ENCODE measurements around the gene PRM2.

PRM2 gene

GRCh38 chr16:11312718-11313492 lies 36.6 kb upstream of the PRM2 start:
- no peaks in the 10 kb centered on the region for H3K9me3 ChIP-seq (ENCODE audit: insufficient read depth, low read length, severe bottlenecking)
- H3K4me2 ChIP-seq (ENCODE audit: insufficient read depth, low read length) = peak overlapping the region; percentile 52
- TF ChIP-seq CTCF (IDR thresholded peaks at IDR 0.05; ENCODE audit: borderline replicate concordance, extremely low read depth, low read length, poor library complexity, severe bottlenecking) (no peak), EZH2 (IDR thresholded peaks at IDR 0.05; ENCODE audit: borderline replicate concordance, low read depth, low read length, severe bottlenecking) (no peak)
- ATAC-seq (ENCODE audit: insufficient read depth, low read depth) (peak; percentile 80), DNase-seq (peak; percentile 79)
- peaks cover 46% of the 10 kb centered on the region for H3K4me1 ChIP-seq (ENCODE audit: insufficient read depth, low read length)
- H3K4me3 ChIP-seq (ENCODE audit: low read depth in 1 of 2, low read length in 2 of 2) = peak overlapping the region in 1 of 2 experiments; percentile 33; a peak in 1 of 4 replicates
- no peaks in the 10 kb centered on the region for H3K36me3 ChIP-seq (ENCODE audit: insufficient read depth, low read length)
- no peaks in the 10 kb centered on the region for H3K79me2 ChIP-seq (ENCODE audit: insufficient read depth, low read length)
- peak overlapping the region; percentile 68 for H2AFZ ChIP-seq (ENCODE audit: low read depth, low read length)
- H3K27me3 ChIP-seq (ENCODE audit: insufficient read depth, low read length, poor library complexity) = no peaks in the 10 kb centered on the region
- H3K27ac ChIP-seq (ENCODE audit: low read length) = peak overlapping the region; percentile 66
- H3K9ac ChIP-seq (ENCODE audit: low read depth, low read length) = no peak overlapping the region; the same call in 1 of the 2 replicates
- 0 out of 2 replicates have a peak, but pooled peaks cover 2% of the 10 kb centered on the region for H4K20me1 ChIP-seq (ENCODE audit: insufficient read depth, low read length)

- peak; percentile 50 for DNase-seq
- Histone ChIP-seq H3K27ac (ENCODE audit: low read length) (peak overlapping the region; percentile 44), H3K79me2 (ENCODE audit: insufficient read depth, low read length) (no peaks in the 10 kb centered on the region)
Observed at GRCh38 chr16:11310997-11311561, 34.8 kb upstream of the PRM2 start.

GRCh38 chr16:11310634-11310977 lies 34.3 kb upstream of the PRM2 start:
- Histone ChIP-seq H2AFZ (ENCODE audit: low read depth, low read length) (no peak overlapping the region), H3K36me3 (ENCODE audit: insufficient read depth, low read length) (no peaks in the 10 kb centered on the region), H3K4me2 (ENCODE audit: insufficient read depth, low read length) (no peak overlapping the region), H3K4me1 (ENCODE audit: insufficient read depth, low read length) (peaks cover 46% of the 10 kb centered on the region), H4K20me1 (ENCODE audit: insufficient read depth, low read length) (no peaks in the 10 kb centered on the region), H3K4me3 (ENCODE audit: low read depth in 1 of 2, low read length in 2 of 2) (no peak overlapping the region), H3K79me2 (ENCODE audit: insufficient read depth, low read length) (no peaks in the 10 kb centered on the region), H3K27me3 (ENCODE audit: insufficient read depth, low read length, poor library complexity) (no peaks in the 10 kb centered on the region), H3K27ac (ENCODE audit: low read length) (peak overlapping the region; percentile 44; the same call in 1 of the 2 replicates), H3K9ac (ENCODE audit: low read depth, low read length) (no peak overlapping the region), H3K9me3 (ENCODE audit: insufficient read depth, low read length, severe bottlenecking) (no peaks in the 10 kb centered on the region)
- ATAC-seq (ENCODE audit: insufficient read depth, low read depth) (no peak), DNase-seq (no peak)
- TF ChIP-seq EZH2 (IDR thresholded peaks at IDR 0.05; ENCODE audit: borderline replicate concordance, low read depth, low read length, severe bottlenecking) = no peak
- TF ChIP-seq CTCF (IDR thresholded peaks at IDR 0.05; ENCODE audit: borderline replicate concordance, extremely low read depth, low read length, poor library complexity, severe bottlenecking) = no peak

More at GRCh38 chr16:11310997-11311561, 34.8 kb upstream of the PRM2 start:
- no peaks in the 10 kb centered on the region for H3K9me3 ChIP-seq (ENCODE audit: insufficient read depth, low read length, severe bottlenecking)
- TF ChIP-seq EZH2 (IDR thresholded peaks at IDR 0.05; ENCODE audit: borderline replicate concordance, low read depth, low read length, severe bottlenecking) = no peak
- H3K9ac ChIP-seq (ENCODE audit: low read depth, low read length) = no peak overlapping the region
- H3K4me1 ChIP-seq (ENCODE audit: insufficient read depth, low read length) = peaks cover 46% of the 10 kb centered on the region
- 0 out of 2 replicates have a peak, but pooled peaks cover under 1% of the 10 kb centered on the region for H4K20me1 ChIP-seq (ENCODE audit: insufficient read depth, low read length)
- H3K4me2 ChIP-seq (ENCODE audit: insufficient read depth, low read length) = no peak overlapping the region
- ATAC-seq (ENCODE audit: insufficient read depth, low read depth) = 0 out of 3 replicates have a peak, but pooled peaks have one; percentile 29
- H3K27me3 ChIP-seq (ENCODE audit: insufficient read depth, low read length, poor library complexity) = no peaks in the 10 kb centered on the region
- H3K36me3 ChIP-seq (ENCODE audit: insufficient read depth, low read length) = no peaks in the 10 kb centered on the region
- H3K4me3 ChIP-seq (ENCODE audit: low read depth in 1 of 2, low read length in 2 of 2) = no peak overlapping the region
- no peak overlapping the region for H2AFZ ChIP-seq (ENCODE audit: low read depth, low read length)
